IMR-90 (cell line): ENCODE data around the gene RPN2. TPM values are rescaled to one million over a fixed set of nuclear protein-coding genes. Genes with fewer than 3 reads are reported as not detected.

Source experiments
- ATAC-seq: fragments of 200-7000 bp; cut with Tn5 transposase; 2 replicates; pipeline ENCODE4 v1.9.1; 2020; ENCODE audit warnings: low read depth, mild to moderate bottlenecking, moderate library complexity
- BruUV-seq: library from RNA; stranded (reverse); fragments of 400-500 nt; replicated peaks from 2 replicates; lab custom pipeline; 2021; lab: Mats Ljungman, UMichigan
- CTCF ChIA-PET: fragments of 300-600 bp; formaldehyde crosslinking; extraction: SDS; loops from one replicate; lab custom pipeline; 2021; ENCODE audit warnings: antibody characterized with exemption; lab: Yijun Ruan, JAX
- POLR2A ChIA-PET: fragments of 300-600 bp; sonication (Branson Sonifier 250); formaldehyde crosslinking; loops from one replicate; lab custom pipeline; 2022; ENCODE audit warnings: antibody characterized with exemption; ENCODE audit not compliant: unreplicated experiment; lab: Charles Lee
- DNase-seq: peaks from one replicate; pipeline ENCODE4 v3.0.0; 2013
- H2AFZ ChIP-seq: replicated peaks from 2 replicates; pipeline ENCODE3; 2013; ENCODE audit warnings: low read length, mild to moderate bottlenecking; ENCODE audit not compliant: poor library complexity
- H2AK5ac ChIP-seq: 2 replicates; pipeline ENCODE4 v1.6.1; 2013; ENCODE audit warnings: low read depth, low read length, inconsistent platforms
- H2AK9ac ChIP-seq: replicated peaks from 2 replicates; pipeline ENCODE3; 2013; ENCODE audit warnings: mild to moderate bottlenecking, low read depth, low read length, moderate library complexity; ENCODE audit not compliant: poor library complexity
- H2BK120ac ChIP-seq: 2 replicates; pipeline ENCODE4 v1.6.1; 2013; ENCODE audit warnings: low read depth, low read length, inconsistent platforms
- H2BK15ac ChIP-seq: 3 replicates; pipeline ENCODE4 v1.6.1; 2013; ENCODE audit warnings: low read depth, low read length, inconsistent platforms
- H2BK20ac ChIP-seq: 2 replicates; pipeline ENCODE4 v1.6.1; 2013; ENCODE audit warnings: low read depth, mild to moderate bottlenecking, inconsistent platforms, low read length, moderate library complexity
- H2BK5ac ChIP-seq: 2 replicates; pipeline ENCODE4 v1.6.1; 2013; ENCODE audit warnings: mild to moderate bottlenecking, low read depth, low read length, inconsistent platforms; ENCODE audit not compliant: poor library complexity, severe bottlenecking
- H3K14ac ChIP-seq: replicated peaks from 2 replicates; pipeline ENCODE4 v1.6.1; 2013; ENCODE audit warnings: low read depth, low read length, inconsistent platforms
- H3K18ac ChIP-seq: 2 replicates; pipeline ENCODE4 v1.6.1; 2013; ENCODE audit warnings: low read depth, low read length, control low read depth
- H3K23ac ChIP-seq: 2 replicates; pipeline ENCODE4 v1.6.1; 2013; ENCODE audit warnings: low read depth, low read length, inconsistent platforms
- H3K27ac ChIP-seq: 2 replicates; pipeline ENCODE4 v1.5.1; 2013; ENCODE audit warnings: mild to moderate bottlenecking, control low read depth, low read length; ENCODE audit not compliant: insufficient read depth
- H3K27me3 ChIP-seq: 2 replicates; pipeline ENCODE4 v1.6.1; 2013; ENCODE audit warnings: low read length; ENCODE audit not compliant: control insufficient read depth, insufficient read depth
- H3K36me3 ChIP-seq: 2 replicates; pipeline ENCODE4 v1.6.1; 2013; ENCODE audit warnings: low read length, mixed read lengths; ENCODE audit not compliant: control insufficient read depth, insufficient read depth
- H3K4ac ChIP-seq: 2 replicates; pipeline ENCODE4 v1.6.1; 2013; ENCODE audit warnings: low read depth, low read length, inconsistent platforms
- H3K4me1 ChIP-seq: 2 replicates; pipeline ENCODE4 v1.6.1; 2013; ENCODE audit warnings: low read length, mixed read lengths; ENCODE audit not compliant: control insufficient read depth, insufficient read depth
- H3K4me2 ChIP-seq: 2 replicates; pipeline ENCODE4 v1.6.1; 2013; ENCODE audit warnings: low read depth, mild to moderate bottlenecking, control low read depth, low read length, moderate library complexity
- H3K4me3 ChIP-seq: 2 replicates; pipeline ENCODE4 v1.5.1; 2013; ENCODE audit warnings: low read depth, mild to moderate bottlenecking, control low read depth, low read length, moderate library complexity; ENCODE audit not compliant: insufficient read depth
- H3K56ac ChIP-seq: 2 replicates; pipeline ENCODE4 v1.6.1; 2013; ENCODE audit warnings: low read length, inconsistent platforms; ENCODE audit not compliant: insufficient read depth; ENCODE audit errors: extremely low read depth
- H3K79me1 ChIP-seq, 2 experiments: 2 replicates each; pipeline ENCODE4 v1.6.1; 2013; ENCODE audit warnings: low read length in 2 of 2, inconsistent platforms in 1 of 2, low read depth in 1 of 2
- H3K9ac ChIP-seq: 2 replicates; pipeline ENCODE4 v1.6.1; 2013; ENCODE audit warnings: low read depth, low read length, control low read depth
- H3K9me1 ChIP-seq: 2 replicates; pipeline ENCODE4 v1.6.1; 2013; ENCODE audit warnings: low read length, inconsistent platforms; ENCODE audit not compliant: insufficient read depth
- H3K9me3 ChIP-seq: 2 replicates; pipeline ENCODE4 v1.6.1; 2013; ENCODE audit warnings: low read length; ENCODE audit not compliant: control insufficient read depth, insufficient read depth
- H4K20me1 ChIP-seq: 2 replicates; pipeline ENCODE4 v1.6.1; 2013; ENCODE audit warnings: low read length, inconsistent platforms; ENCODE audit not compliant: insufficient read depth
- H4K5ac ChIP-seq: 2 replicates; pipeline ENCODE4 v1.6.1; 2013; ENCODE audit warnings: mild to moderate bottlenecking, low read depth, low read length, control low read depth
- H4K8ac ChIP-seq, 2 experiments: 2 replicates each; pipeline ENCODE4 v1.6.1; 2013; ENCODE audit warnings: low read depth in 2 of 2, low read length in 2 of 2, control low read depth in 1 of 2, inconsistent platforms in 1 of 2
- H4K91ac ChIP-seq: 2 replicates; pipeline ENCODE4 v1.6.1; 2013; ENCODE audit warnings: low read depth, low read length, inconsistent platforms; ENCODE audit not compliant: insufficient read depth
- FOS ChIP-seq: fragments of 150-350 bp; IDR thresholded peaks from 2 replicates; pipeline ENCODE4 v1.6.1; 2016; ENCODE audit warnings: low read depth, low read length
- WGBS, 2 experiments: methylation state at CpG; one replicate each; pipeline versions ENCODE4 v1.1.5 to v1.1.7; 2013; ENCODE audit warnings: missing lambda C conversion rate in 2 of 2; ENCODE audit not compliant: insufficient read length in 1 of 2; ENCODE audit errors: extremely low coverage in 2 of 2; 5-methylcytosine and 5-hydroxymethylcytosine counted together
- dilution Hi-C: fragments of 300-500 bp; cut with HindIII; formaldehyde crosslinking; loops from one replicate; pipeline ENCODE4 v1.14.3; 2018; ENCODE audit warnings: low sequenced_read_pairs; ENCODE audit not compliant: unreplicated experiment
- in situ Hi-C: fragments of 300-500 bp; cut with MboI; formaldehyde crosslinking; loops from 3 replicates; pipeline ENCODE4 v1.14.3; 2019; ENCODE audit warnings: low sequenced_read_pairs, inconsistent platforms, mixed read lengths
- intact Hi-C: fragments of 100-400 bp; cut with micrococcal nuclease; formaldehyde crosslinking; loops from 2 replicates; pipeline ENCODE4 v1.10.0; 2022
- polyA plus RNA-seq, 3 experiments: library from polyadenylated mRNA; depleted of rRNA; stranded (reverse); fragments of >200 nt; gene quantifications; 2 replicates each; pipeline ENCODE4 v1.2.3, GENCODE V29; 2012; ENCODE audit warnings: low replicate concordance in 1 of 3
- total RNA-seq: library from RNA; depleted of rRNA; stranded (reverse); fragments of >200 nt; gene quantifications from 2 replicates; pipeline ENCODE4 v1.2.3, GENCODE V29; 2012

RPN2 gene
- total and polyA plus RNA-seq, 2 of the 4 experiments (the other 2 are of a cell fraction) = 305 to 481 TPM

DNA sequence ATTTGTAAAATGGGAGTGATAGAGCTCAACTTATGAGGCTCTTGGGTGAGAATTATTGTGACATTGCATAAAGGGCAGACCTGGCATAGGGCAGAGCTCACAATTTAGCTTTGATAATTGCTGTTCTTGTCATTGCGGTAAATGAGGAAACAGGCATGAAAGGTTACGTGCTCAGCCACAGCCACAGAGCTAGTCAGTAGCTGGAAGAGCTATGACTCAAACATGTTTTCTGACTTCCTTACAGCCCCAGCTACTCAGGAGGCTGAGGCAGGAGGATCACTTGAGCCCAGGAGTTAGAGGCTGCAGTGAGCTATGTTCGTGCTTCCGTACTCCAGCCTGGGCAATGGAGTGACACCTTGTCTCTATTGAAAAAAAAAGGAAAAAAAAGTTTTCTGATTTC lies 86.0 kb downstream of the RPN2 start:
- Histone ChIP-seq H3K4ac (no peak overlapping the region), H2BK120ac (no peak overlapping the region), H3K23ac (no peak overlapping the region), H3K9me3 (no peaks in the 10 kb centered on the region), H2AK5ac (no peak overlapping the region), H3K27me3 (peaks cover 31% of the 10 kb centered on the region), H2BK20ac (no peak overlapping the region), H2BK5ac (no peak overlapping the region), H4K8ac (no peak overlapping the region), H3K4me3 (no peak overlapping the region), H3K9me1 (no peaks in the 10 kb centered on the region), H4K20me1 (no peaks in the 10 kb centered on the region), H3K56ac (no peak overlapping the region), H4K91ac (no peak overlapping the region), H3K18ac (no peak overlapping the region), H2AFZ (no peak overlapping the region), H3K4me1 (no peaks in the 10 kb centered on the region; the same call in 1 of the 2 replicates), H3K79me1 (no peaks in the 10 kb centered on the region), H4K5ac (no peak overlapping the region), H3K36me3 (no peaks in the 10 kb centered on the region), H3K9ac (no peak overlapping the region), H3K14ac (no peak overlapping the region), H2AK9ac (no peak overlapping the region), H3K27ac (no peak overlapping the region), H3K4me2 (no peak overlapping the region), H2BK15ac (no peak overlapping the region)
- DNase-seq = no peak
- no CpG with 5 or more reads among the region's 4 CpGs for WGBS, 2 experiments
- ChIA-PET POLR2A (no interaction called here), CTCF (no interaction called here)
- intact Hi-C loops (no loop called here), in situ Hi-C loops (loop anchor here (25.0 kb wide), 1 partner anchor 1122 kb away; no protein-coding TSS in a partner anchor), dilution Hi-C loops (no loop called here)
- TF ChIP-seq FOS = no peak
- ATAC-seq = no peak
- BruUV-seq = no TSS peak
